CD4-positive, alpha-beta T cell (primary cell): ENCODE results near the gene FOXL2NB. TPM values are rescaled to one million over a fixed set of nuclear protein-coding genes. Genes with fewer than 3 reads are reported as not detected.

Experiments
- ATAC-seq: fragments of 200-7000 bp; cut with Tn5 transposase; one replicate; pipeline ENCODE4 v1.10.0; 2022; ENCODE audit warnings: mild to moderate bottlenecking; ENCODE audit not compliant: poor library complexity
- CTCF ChIA-PET: fragments of 350-600 bp; sonication (Branson Sonifier 250); formaldehyde crosslinking; loops from one replicate; lab custom pipeline; 2021; ENCODE audit warnings: antibody characterized with exemption, inconsistent platforms; lab: Charles Lee
- POLR2A ChIA-PET: fragments of 350-600 bp; sonication (Branson Sonifier 250); formaldehyde crosslinking; loops from one replicate; lab custom pipeline; 2021; ENCODE audit warnings: antibody characterized with exemption, inconsistent platforms; lab: Charles Lee
- DNase-seq, 14 experiments: peaks; one replicate each; pipeline ENCODE4 v3.0.0-alpha.2; 2013 to 2020; ENCODE audit warnings: mixed read lengths in 2 of 14
- H3K27ac ChIP-seq, 2 donors: one replicate each; pipeline versions ENCODE4 v1.5.1 to v1.7.0; 2013; ENCODE audit warnings: low read length in 2 of 2, low read depth in 1 of 2, mild to moderate bottlenecking in 1 of 2
- H3K27me3 ChIP-seq, 2 experiments: 1 replicate in 1 of 2; 2 replicates in 1 of 2; pipeline versions ENCODE4 v1.6.1 to v1.7.0; 2013; ENCODE audit warnings: low read length in 2 of 2, control low read depth in 1 of 2, mild to moderate bottlenecking in 1 of 2, moderate library complexity in 1 of 2; ENCODE audit not compliant: insufficient read depth in 2 of 2, control insufficient read depth in 1 of 2
- H3K36me3 ChIP-seq: one replicate; pipeline ENCODE4 v1.6.1; 2013; ENCODE audit warnings: low read length, control low read depth; ENCODE audit not compliant: insufficient read depth
- H3K4me1 ChIP-seq: one replicate; pipeline ENCODE4 v1.6.1; 2013; ENCODE audit warnings: low read length, control low read depth; ENCODE audit not compliant: insufficient read depth
- H3K4me3 ChIP-seq: one replicate; pipeline ENCODE4 v1.5.1; 2013; ENCODE audit warnings: mild to moderate bottlenecking, low read length, moderate library complexity
- H3K9me3 ChIP-seq, 2 experiments: 1 replicate in 1 of 2; 2 replicates in 1 of 2; pipeline versions ENCODE4 v1.6.1 to v1.7.0; 2013; ENCODE audit warnings: low read length in 2 of 2, mild to moderate bottlenecking in 2 of 2, control low read depth in 1 of 2, moderate library complexity in 1 of 2; ENCODE audit not compliant: control insufficient read depth in 1 of 2, insufficient read depth in 1 of 2
- H3K27ac Mint-ChIP-seq: one replicate; pipeline ENCODE4 v1.8.0; 2020; ENCODE audit warnings: mixed read lengths
- H3K27me3 Mint-ChIP-seq: one replicate; pipeline ENCODE4 v1.8.0; 2021; ENCODE audit warnings: mixed read lengths
- H3K36me3 Mint-ChIP-seq: one replicate; pipeline ENCODE4 v1.8.0; 2021; ENCODE audit warnings: low read depth, mixed read lengths
- H3K4me1 Mint-ChIP-seq: one replicate; pipeline ENCODE4 v1.8.0; 2021; ENCODE audit warnings: low read depth, mixed read lengths
- H3K4me3 Mint-ChIP-seq: one replicate; pipeline ENCODE4 v1.8.0; 2020; ENCODE audit warnings: mild to moderate bottlenecking, mixed read lengths
- H3K9me3 Mint-ChIP-seq: one replicate; pipeline ENCODE4 v1.8.0; 2020; ENCODE audit warnings: mixed read lengths
- CTCF ChIP-seq: fragments of 200-600 bp; IDR thresholded peaks from one replicate; pipeline ENCODE4 v1.8.0; 2022; ENCODE audit warnings: antibody characterized with exemption, mild to moderate bottlenecking
- intact Hi-C, 2 experiments: fragments of 100-400 bp; cut with DNase I in 1 of 2; cut with micrococcal nuclease in 1 of 2; formaldehyde crosslinking; loops; one replicate each; pipeline versions ENCODE4 v1.15.1 to v1.9.0; 2023 to 2025; cut with DNase I, micrococcal nuclease
- total RNA-seq, 174 experiments: library from RNA in 2 of 174; stranded (reverse) in 2 of 174; gene quantifications; one replicate each; pipeline ENCODE4 v1.2.3 and lab custom pipeline; 2021 to 2026

Gene FOXL2NB
- total RNA-seq, 2 experiments from 2014 or later = not detected

GRCh38 chr3:138914870-138915502, 32.0 kb upstream of the FOXL2NB start:
- DNase-seq = peak in 1 of 14 experiments; percentile 16
- peaks cover 18% of the 10 kb centered on the region for H3K4me1 ChIP-seq
- Mint-ChIP-seq H3K4me1 (no peaks in the 10 kb centered on the region), H3K4me3 (peak overlapping the region; percentile 87), H3K27ac (no peak overlapping the region), H3K9me3 (no peaks in the 10 kb centered on the region), H3K27me3 (peaks cover 4% of the 10 kb centered on the region), H3K36me3 (no peaks in the 10 kb centered on the region)
- no peak overlapping the region for H3K27ac ChIP-seq
- POLR2A ChIA-PET = interaction anchor here (0.6 to 2.5 kb wide), 11 partner anchors 9 to 728 kb away, joined by 3 to 49 read pairs (median 5); partner anchors contain the start of genes ARMC8, CEP70, COPB2 and FAIM
- TF ChIP-seq CTCF = no peak
- H3K36me3 ChIP-seq = no peaks in the 10 kb centered on the region
- intact Hi-C loops = loop anchor here (1.0 to 5.0 kb wide), 7 partner anchors 80 to 848 kb away; partner anchors contain the start of genes CEP70 (in 1 of the 2) and PIK3CB (in 1 of the 2)
- CTCF ChIA-PET = interaction anchor here (0.7 to 5.2 kb wide), 46 partner anchors 10 to 586 kb away, joined by 3 to 121 read pairs (median 4); partner anchors contain the start of genes CEP70, FAIM and PIK3CB
- no peaks in the 10 kb centered on the region for H3K9me3 ChIP-seq
- peaks cover 0 to 4% of the 10 kb centered on the region in 2 experiments for H3K27me3 ChIP-seq
- H3K4me3 ChIP-seq = peak overlapping the region; percentile 82
- ATAC-seq = peak; percentile 8

GRCh38 chr3:138915503-138916498, 31.2 kb upstream of the FOXL2NB start:
- Mint-ChIP-seq H3K27ac (peak overlapping the region; percentile 47), H3K4me3 (peak overlapping the region; percentile 87), H3K27me3 (peaks cover 5% of the 10 kb centered on the region), H3K36me3 (no peaks in the 10 kb centered on the region), H3K9me3 (no peaks in the 10 kb centered on the region), H3K4me1 (no peaks in the 10 kb centered on the region)
- DNase-seq (peak; percentile 68 to 90 (median 75)), ATAC-seq (peak; percentile 87)
- no peaks in the 10 kb centered on the region for H3K36me3 ChIP-seq
- no peaks in the 10 kb centered on the region for H3K9me3 ChIP-seq
- peaks cover 0 to 4% of the 10 kb centered on the region in 2 experiments for H3K27me3 ChIP-seq
- ChIA-PET CTCF (interaction anchor here (0.6 to 5.2 kb wide), 54 partner anchors 9 to 587 kb away, joined by 3 to 121 read pairs (median 4); partner anchors contain the start of genes CEP70, COPB2, FAIM and PIK3CB), POLR2A (interaction anchor here (0.6 to 2.5 kb wide), 12 partner anchors 8 to 728 kb away, joined by 3 to 49 read pairs (median 5); partner anchors contain the start of genes ARMC8, CEP70, COPB2 and FAIM)
- H3K27ac ChIP-seq = no peak overlapping the region
- intact Hi-C loops = loop anchor here (1.0 to 5.0 kb wide), 8 partner anchors 81 to 848 kb away; partner anchors contain the start of genes CEP70 (in 1 of the 2) and PIK3CB (in 1 of the 2)
- TF ChIP-seq CTCF = peak; percentile 85
- peak overlapping the region; percentile 82 for H3K4me3 ChIP-seq
- peaks cover 18% of the 10 kb centered on the region for H3K4me1 ChIP-seq

- H3K4me3 Mint-ChIP-seq = peak overlapping the region; percentile 31
- CTCF ChIA-PET = interaction anchor here (1.0 to 5.2 kb wide), 8 partner anchors 21 to 326 kb away, joined by 3 to 121 read pairs (median 14); partner anchors contain the start of genes CEP70 and PIK3CB
- peaks cover 9% of the 10 kb centered on the region for H3K27me3 Mint-ChIP-seq
These were observed 30.2 kb upstream of the FOXL2NB start for GRCh38 chr3:138916824-138917223.

More at GRCh38 chr3:138916824-138917223, 30.2 kb upstream of the FOXL2NB start:
- Histone ChIP-seq H3K36me3 (no peaks in the 10 kb centered on the region), H3K27ac (no peak overlapping the region), H3K27me3 (peaks cover 0 to 4% of the 10 kb centered on the region in 2 experiments), H3K4me1 (peaks cover 18% of the 10 kb centered on the region), H3K4me3 (no peak overlapping the region), H3K9me3 (no peaks in the 10 kb centered on the region)
- ATAC-seq (no peak), DNase-seq (no peak)
- POLR2A ChIA-PET = interaction anchor here (0.7 to 2.5 kb wide), 3 partner anchors 218 to 323 kb away, joined by 4 to 49 read pairs (median 8); partner anchors contain the start of gene CEP70
- H3K27ac Mint-ChIP-seq = no peak overlapping the region
- no peaks in the 10 kb centered on the region for H3K4me1 Mint-ChIP-seq
- H3K36me3 Mint-ChIP-seq = no peaks in the 10 kb centered on the region
- intact Hi-C loops = loop anchor here (2.0 to 5.0 kb wide), 4 partner anchors 585 to 850 kb away; no protein-coding TSS in a partner anchor
- H3K9me3 Mint-ChIP-seq = no peaks in the 10 kb centered on the region
- TF ChIP-seq CTCF = no peak
